D341Med (cell line): ENCODE results near the gene HSFX3.
"Not testable (repeated sequence)": the region's sequence is repeated elsewhere in the genome, so short reads cannot be mapped to it uniquely, and the experiment has no call there.

ENCODE experiments used
- DNase-seq: peaks from one replicate; pipeline ENCODE4 v3.0.0; 2012; ENCODE audit warnings: low spot score

HSFX3 gene

DNA sequence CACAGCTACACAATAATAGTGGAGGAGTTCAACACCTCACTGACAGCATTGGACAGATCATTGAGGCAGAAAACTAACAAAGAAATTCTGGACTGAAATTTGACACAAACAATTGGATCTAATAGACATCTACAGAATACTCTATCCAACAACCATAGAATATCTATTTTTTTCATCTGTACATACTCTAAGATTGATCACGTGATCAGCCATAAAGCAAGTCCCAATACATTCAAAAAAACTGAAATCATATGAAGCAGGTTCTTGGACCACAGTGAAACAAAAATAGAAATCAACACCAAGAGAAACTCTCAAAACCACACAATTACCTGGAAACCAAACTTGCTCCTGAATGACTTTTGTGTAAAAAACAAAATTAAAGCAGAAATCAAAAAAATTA is 32.4 kb downstream of the HSFX3 start:
- DNase-seq, result no peak

DNA sequence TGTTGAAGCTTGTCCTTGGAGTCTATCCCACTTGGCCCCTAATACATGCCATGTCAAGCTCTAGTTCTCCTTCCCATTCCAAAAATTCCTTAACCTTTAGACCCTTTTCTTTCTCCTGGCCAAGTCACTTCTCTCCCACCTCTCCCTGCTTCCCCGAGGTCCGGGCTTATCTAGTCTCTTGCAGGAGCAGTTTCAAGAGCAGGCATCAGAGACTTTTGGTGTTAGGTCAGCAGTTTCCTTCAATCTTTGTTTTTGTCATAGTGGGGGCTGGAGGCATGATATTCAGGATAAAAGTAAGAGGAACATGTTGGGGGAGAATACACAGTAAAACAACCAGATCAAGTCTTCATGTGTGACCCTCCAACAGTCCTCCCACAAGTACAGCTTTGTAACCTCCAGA is 33.1 kb downstream of the HSFX3 start:
- DNase-seq, result no peak

- no peak for DNase-seq
These were observed 33.6 kb downstream of the HSFX3 start for GRCh38 chrX:149515954-149516602.

DNA sequence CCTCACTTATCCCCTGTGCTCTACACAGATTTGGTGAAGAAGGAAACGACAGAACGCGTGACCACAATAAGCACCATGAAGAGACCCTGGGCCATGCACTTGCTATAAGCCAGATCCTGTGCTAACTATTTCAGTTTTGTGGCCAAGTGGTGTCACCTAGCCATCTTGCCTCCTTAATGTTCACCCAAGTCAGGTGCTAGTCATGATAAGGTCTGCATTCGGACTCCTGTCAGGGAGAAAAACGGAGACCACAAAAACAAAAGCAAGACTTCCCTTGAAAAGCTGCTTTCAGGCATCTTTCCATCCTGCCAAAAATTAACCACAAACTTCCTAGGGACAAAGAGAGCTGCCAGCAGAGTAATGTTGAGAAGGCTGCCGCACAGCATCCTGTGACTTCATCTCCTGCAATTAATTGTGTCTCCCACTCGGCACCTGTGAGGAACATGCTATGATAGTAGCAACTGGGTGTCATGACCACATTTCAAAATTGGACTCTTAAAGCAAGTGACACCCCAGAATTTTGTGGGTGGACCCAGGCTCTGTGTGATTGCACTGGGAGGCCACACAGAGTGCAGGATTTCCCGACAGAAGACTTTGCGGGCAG is 35.8 kb downstream of the HSFX3 start:
- DNase-seq, result no peak

- peak; percentile 64 for DNase-seq
These were observed 37.4 kb downstream of the HSFX3 start for GRCh38 chrX:149512225-149512885.

- no peak for DNase-seq
These were observed 38.6 kb downstream of the HSFX3 start for GRCh38 chrX:149511081-149511480.

- DNase-seq, result no peak
These were observed 39.3 kb downstream of the HSFX3 start for GRCh38 chrX:149510386-149510785.

DNA sequence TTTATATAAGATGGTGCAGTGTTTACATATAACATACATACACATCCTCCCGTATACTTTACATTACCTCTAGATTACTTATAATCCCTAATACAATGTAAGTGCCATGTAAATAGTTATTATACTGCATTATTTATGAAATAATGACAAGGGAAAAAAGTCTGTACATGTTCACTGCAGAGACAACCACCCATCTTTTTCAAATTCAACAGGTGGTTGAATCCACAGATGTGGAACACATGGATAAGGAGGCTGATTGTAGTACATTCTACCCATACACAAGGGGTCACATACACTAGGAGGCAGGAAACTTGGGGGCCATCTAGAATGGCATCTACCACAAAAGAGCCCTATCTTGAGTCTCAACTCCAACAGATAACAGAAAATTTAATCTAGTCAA is 41.3 kb downstream of the HSFX3 start:
- no peak for DNase-seq

DNA sequence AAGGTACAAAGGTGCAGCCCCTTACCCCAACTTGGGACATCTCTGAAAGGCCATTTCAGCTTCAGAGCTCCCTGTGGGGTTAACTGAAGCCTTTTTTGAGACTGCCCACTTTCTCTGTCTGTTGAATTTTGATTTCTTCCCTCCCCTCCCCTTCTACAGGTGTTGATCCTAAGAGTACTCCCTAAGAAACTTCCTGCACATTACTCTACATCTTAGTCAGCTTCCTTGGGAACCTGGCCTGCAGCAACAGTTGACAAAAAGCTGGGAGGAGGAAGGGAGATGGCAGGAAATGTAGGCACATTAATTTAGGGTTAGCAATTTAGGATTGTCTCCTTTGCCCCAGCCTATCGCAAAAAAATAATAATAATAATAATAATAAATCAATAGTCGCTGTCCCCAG is 43.4 kb downstream of the HSFX3 start:
- DNase-seq, result no peak

DNA sequence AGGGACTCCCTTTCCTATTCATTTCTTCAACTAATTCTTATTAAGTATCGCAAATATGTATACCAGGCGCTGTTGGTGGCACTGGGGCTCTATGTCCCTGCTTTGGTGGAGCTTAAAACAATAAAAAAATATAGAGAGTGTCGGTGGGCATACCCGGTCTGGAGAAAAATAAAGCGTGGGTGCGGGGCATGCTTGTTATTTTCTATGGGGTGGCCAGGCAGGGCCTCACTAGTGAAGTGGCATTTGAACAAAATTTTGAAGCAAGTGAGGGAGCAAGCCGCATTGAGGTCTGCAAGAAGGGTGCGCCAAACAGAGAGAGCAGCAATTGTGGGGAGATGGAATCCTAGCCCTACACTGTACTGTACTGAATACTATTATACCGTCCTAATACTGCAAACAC is 44.1 kb downstream of the HSFX3 start:
- no peak for DNase-seq

- DNase-seq, result peak; percentile 88
These were observed 44.6 kb downstream of the HSFX3 start, which contains the start of gene IDS for GRCh38 chrX:149504915-149505651. IDS (minus strand) TSS chrX:149505306; CDS start chrX:149505137, 169 bp downstream.

- peak; percentile 39 for DNase-seq
These were observed 45.4 kb downstream of the HSFX3 start for GRCh38 chrX:149504226-149504914.

DNA sequence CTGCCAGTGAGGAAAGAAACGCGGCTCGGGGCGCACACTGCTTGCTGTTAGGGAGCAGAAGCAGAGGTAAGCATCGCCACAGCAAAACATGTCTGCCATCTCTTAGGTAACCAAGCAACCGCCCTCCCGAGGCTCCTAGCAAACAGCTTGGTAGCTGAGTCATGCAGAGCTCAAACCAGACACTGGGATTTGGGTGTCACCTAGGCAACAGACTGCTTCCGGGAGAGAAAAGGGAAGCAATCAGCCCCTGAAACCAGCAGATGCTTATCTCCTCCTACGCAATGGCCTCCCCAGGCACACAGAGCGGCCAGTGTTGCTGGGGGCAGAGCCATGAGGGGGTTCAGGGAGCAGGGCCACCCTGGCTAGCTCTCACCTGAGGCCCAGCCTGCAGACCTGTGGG is 46.3 kb downstream of the HSFX3 start:
- not testable (repeated sequence) for DNase-seq

DNA sequence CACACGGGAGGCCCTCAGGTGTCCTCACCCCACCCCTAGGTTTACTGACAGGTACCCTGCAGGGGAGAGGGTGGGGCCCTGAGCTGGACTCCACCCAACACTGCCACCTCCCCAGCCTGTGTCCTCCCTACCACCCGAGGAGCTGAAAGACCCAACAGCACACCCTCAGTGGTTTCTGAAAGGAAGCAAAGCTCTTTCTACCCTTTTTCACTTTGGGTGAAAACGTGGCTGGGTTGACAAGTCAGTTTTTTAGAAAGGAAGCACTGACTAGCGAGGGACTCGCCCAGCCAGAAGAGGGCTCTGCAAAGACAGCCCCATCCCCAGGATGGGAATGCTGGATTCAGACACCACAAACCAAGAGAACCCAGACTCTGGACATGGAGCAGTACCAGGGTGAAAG is 46.8 kb downstream of the HSFX3 start:
- DNase-seq, result not testable (repeated sequence)

DNA sequence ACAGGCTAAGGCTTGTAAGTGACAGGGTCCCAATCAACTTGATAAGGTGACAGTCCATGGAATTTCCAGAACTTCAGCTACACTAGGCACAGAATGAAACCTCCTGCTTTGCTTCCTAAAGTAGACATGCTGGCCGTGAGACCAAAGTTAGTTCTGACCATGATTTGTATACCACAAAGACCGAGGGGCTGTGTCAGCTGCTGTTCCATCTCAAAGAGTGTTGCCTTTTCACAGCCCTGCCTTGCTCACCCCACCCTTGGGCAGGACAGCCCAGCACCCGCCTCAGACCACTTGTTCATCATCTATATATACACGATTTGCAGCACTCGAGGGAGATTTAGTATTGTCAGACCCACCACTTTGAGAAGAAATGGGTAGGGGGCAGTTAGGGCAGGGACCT is 50.0 kb downstream of the HSFX3 start:
- DNase-seq, result no peak

GRCh38 chrX:149498767-149499166 is 51.0 kb downstream of the HSFX3 start:
- DNase-seq, result no peak
